IMR-90 (cell line): ENCODE data around the gene DSCAML1. TPM values are rescaled to one million over a fixed set of nuclear protein-coding genes. Genes with fewer than 3 reads are reported as not detected.

ENCODE experiments used
- ATAC-seq: fragments of 200-7000 bp; cut with Tn5 transposase; 2 replicates; pipeline ENCODE4 v1.9.1; 2020; ENCODE audit warnings: low read depth, mild to moderate bottlenecking, moderate library complexity
- BruUV-seq: library from RNA; stranded (reverse); fragments of 400-500 nt; replicated peaks from 2 replicates; lab custom pipeline; 2021; lab: Mats Ljungman, UMichigan
- CTCF ChIA-PET: fragments of 300-600 bp; formaldehyde crosslinking; extraction: SDS; loops from one replicate; lab custom pipeline; 2021; ENCODE audit warnings: antibody characterized with exemption; lab: Yijun Ruan, JAX
- POLR2A ChIA-PET: fragments of 300-600 bp; sonication (Branson Sonifier 250); formaldehyde crosslinking; loops from one replicate; lab custom pipeline; 2022; ENCODE audit warnings: antibody characterized with exemption; ENCODE audit not compliant: unreplicated experiment; lab: Charles Lee
- DNase-seq: peaks from one replicate; pipeline ENCODE4 v3.0.0; 2013
- H2AFZ ChIP-seq: replicated peaks from 2 replicates; pipeline ENCODE3; 2013; ENCODE audit warnings: low read length, mild to moderate bottlenecking; ENCODE audit not compliant: poor library complexity
- H2AK5ac ChIP-seq: 2 replicates; pipeline ENCODE4 v1.6.1; 2013; ENCODE audit warnings: low read depth, low read length, inconsistent platforms
- H2AK9ac ChIP-seq: replicated peaks from 2 replicates; pipeline ENCODE3; 2013; ENCODE audit warnings: mild to moderate bottlenecking, low read depth, low read length, moderate library complexity; ENCODE audit not compliant: poor library complexity
- H2BK120ac ChIP-seq: 2 replicates; pipeline ENCODE4 v1.6.1; 2013; ENCODE audit warnings: low read depth, low read length, inconsistent platforms
- H2BK15ac ChIP-seq: 3 replicates; pipeline ENCODE4 v1.6.1; 2013; ENCODE audit warnings: low read depth, low read length, inconsistent platforms
- H2BK20ac ChIP-seq: 2 replicates; pipeline ENCODE4 v1.6.1; 2013; ENCODE audit warnings: low read depth, mild to moderate bottlenecking, inconsistent platforms, low read length, moderate library complexity
- H2BK5ac ChIP-seq: 2 replicates; pipeline ENCODE4 v1.6.1; 2013; ENCODE audit warnings: mild to moderate bottlenecking, low read depth, low read length, inconsistent platforms; ENCODE audit not compliant: poor library complexity, severe bottlenecking
- H3K14ac ChIP-seq: replicated peaks from 2 replicates; pipeline ENCODE4 v1.6.1; 2013; ENCODE audit warnings: low read depth, low read length, inconsistent platforms
- H3K18ac ChIP-seq: 2 replicates; pipeline ENCODE4 v1.6.1; 2013; ENCODE audit warnings: low read depth, low read length, control low read depth
- H3K23ac ChIP-seq: 2 replicates; pipeline ENCODE4 v1.6.1; 2013; ENCODE audit warnings: low read depth, low read length, inconsistent platforms
- H3K27ac ChIP-seq: 2 replicates; pipeline ENCODE4 v1.5.1; 2013; ENCODE audit warnings: mild to moderate bottlenecking, control low read depth, low read length; ENCODE audit not compliant: insufficient read depth
- H3K27me3 ChIP-seq: 2 replicates; pipeline ENCODE4 v1.6.1; 2013; ENCODE audit warnings: low read length; ENCODE audit not compliant: control insufficient read depth, insufficient read depth
- H3K36me3 ChIP-seq: 2 replicates; pipeline ENCODE4 v1.6.1; 2013; ENCODE audit warnings: low read length, mixed read lengths; ENCODE audit not compliant: control insufficient read depth, insufficient read depth
- H3K4ac ChIP-seq: 2 replicates; pipeline ENCODE4 v1.6.1; 2013; ENCODE audit warnings: low read depth, low read length, inconsistent platforms
- H3K4me1 ChIP-seq: 2 replicates; pipeline ENCODE4 v1.6.1; 2013; ENCODE audit warnings: low read length, mixed read lengths; ENCODE audit not compliant: control insufficient read depth, insufficient read depth
- H3K4me2 ChIP-seq: 2 replicates; pipeline ENCODE4 v1.6.1; 2013; ENCODE audit warnings: low read depth, mild to moderate bottlenecking, control low read depth, low read length, moderate library complexity
- H3K4me3 ChIP-seq: 2 replicates; pipeline ENCODE4 v1.5.1; 2013; ENCODE audit warnings: low read depth, mild to moderate bottlenecking, control low read depth, low read length, moderate library complexity; ENCODE audit not compliant: insufficient read depth
- H3K56ac ChIP-seq: 2 replicates; pipeline ENCODE4 v1.6.1; 2013; ENCODE audit warnings: low read length, inconsistent platforms; ENCODE audit not compliant: insufficient read depth; ENCODE audit errors: extremely low read depth
- H3K79me1 ChIP-seq, 2 experiments: 2 replicates each; pipeline ENCODE4 v1.6.1; 2013; ENCODE audit warnings: low read length in 2 of 2, inconsistent platforms in 1 of 2, low read depth in 1 of 2
- H3K9ac ChIP-seq: 2 replicates; pipeline ENCODE4 v1.6.1; 2013; ENCODE audit warnings: low read depth, low read length, control low read depth
- H3K9me1 ChIP-seq: 2 replicates; pipeline ENCODE4 v1.6.1; 2013; ENCODE audit warnings: low read length, inconsistent platforms; ENCODE audit not compliant: insufficient read depth
- H3K9me3 ChIP-seq: 2 replicates; pipeline ENCODE4 v1.6.1; 2013; ENCODE audit warnings: low read length; ENCODE audit not compliant: control insufficient read depth, insufficient read depth
- H4K20me1 ChIP-seq: 2 replicates; pipeline ENCODE4 v1.6.1; 2013; ENCODE audit warnings: low read length, inconsistent platforms; ENCODE audit not compliant: insufficient read depth
- H4K5ac ChIP-seq: 2 replicates; pipeline ENCODE4 v1.6.1; 2013; ENCODE audit warnings: mild to moderate bottlenecking, low read depth, low read length, control low read depth
- H4K8ac ChIP-seq, 2 experiments: 2 replicates each; pipeline ENCODE4 v1.6.1; 2013; ENCODE audit warnings: low read depth in 2 of 2, low read length in 2 of 2, control low read depth in 1 of 2, inconsistent platforms in 1 of 2
- H4K91ac ChIP-seq: 2 replicates; pipeline ENCODE4 v1.6.1; 2013; ENCODE audit warnings: low read depth, low read length, inconsistent platforms; ENCODE audit not compliant: insufficient read depth
- BHLHE40 ChIP-seq: fragments of 150-350 bp; IDR thresholded peaks from 2 replicates; pipeline ENCODE4 v1.6.1; 2016; ENCODE audit warnings: mild to moderate bottlenecking, low read depth, low read length
- CEBPB ChIP-seq: IDR thresholded peaks from 2 replicates; pipeline ENCODE4 v1.6.1; 2012; ENCODE audit warnings: low read depth, low read length, improper control_type of control experiment
- CHD1 ChIP-seq: IDR thresholded peaks from 2 replicates; pipeline ENCODE4 v1.6.1; 2012; ENCODE audit warnings: low read depth, low read length, improper control_type of control experiment
- FOS ChIP-seq: fragments of 150-350 bp; IDR thresholded peaks from 2 replicates; pipeline ENCODE4 v1.6.1; 2016; ENCODE audit warnings: low read depth, low read length
- MAFK ChIP-seq: IDR thresholded peaks from 2 replicates; pipeline ENCODE4 v1.6.1; 2012; ENCODE audit warnings: low read depth, low read length, improper control_type of control experiment
- MAZ ChIP-seq: IDR thresholded peaks from 2 replicates; pipeline ENCODE4 v1.6.1; 2012; ENCODE audit warnings: low read depth, mild to moderate bottlenecking, low read length, improper control_type of control experiment, moderate library complexity, borderline replicate concordance
- MXI1 ChIP-seq: IDR thresholded peaks from 2 replicates; pipeline ENCODE4 v1.6.1; 2012; ENCODE audit warnings: low read depth, mild to moderate bottlenecking, low read length, moderate library complexity, borderline replicate concordance
- NFE2L2 ChIP-seq: fragments of 150-350 bp; IDR thresholded peaks from 2 replicates; pipeline ENCODE4 v1.6.1; 2016; ENCODE audit warnings: low read depth, mild to moderate bottlenecking, low read length
- POLR2A ChIP-seq: IDR thresholded peaks from 2 replicates; pipeline ENCODE4 v1.6.1; 2012; ENCODE audit warnings: mild to moderate bottlenecking, low read depth, low read length
- RAD21 ChIP-seq: IDR thresholded peaks from 2 replicates; pipeline ENCODE4 v1.6.1; 2012; ENCODE audit warnings: low read length, improper control_type of control experiment
- RCOR1 ChIP-seq: IDR thresholded peaks from 2 replicates; pipeline ENCODE4 v1.6.1; 2012; ENCODE audit warnings: mild to moderate bottlenecking, low read length, improper control_type of control experiment; ENCODE audit not compliant: insufficient replicate concordance
- RFX5 ChIP-seq: IDR thresholded peaks from 2 replicates; pipeline ENCODE4 v1.8.0; 2012; ENCODE audit warnings: low read depth, mild to moderate bottlenecking, low read length, moderate library complexity
- SMC3 ChIP-seq: fragments of 150-350 bp; IDR thresholded peaks from 2 replicates; pipeline ENCODE4 v1.6.1; 2016; ENCODE audit warnings: low read depth, mild to moderate bottlenecking, antibody characterized with exemption, low read length, moderate library complexity
- WGBS, 2 experiments: methylation state at CpG; one replicate each; pipeline versions ENCODE4 v1.1.5 to v1.1.7; 2013; ENCODE audit warnings: missing lambda C conversion rate in 2 of 2; ENCODE audit not compliant: insufficient read length in 1 of 2; ENCODE audit errors: extremely low coverage in 2 of 2; 5-methylcytosine and 5-hydroxymethylcytosine counted together
- dilution Hi-C: fragments of 300-500 bp; cut with HindIII; formaldehyde crosslinking; loops from one replicate; pipeline ENCODE4 v1.14.3; 2018; ENCODE audit warnings: low sequenced_read_pairs; ENCODE audit not compliant: unreplicated experiment
- in situ Hi-C: fragments of 300-500 bp; cut with MboI; formaldehyde crosslinking; loops from 3 replicates; pipeline ENCODE4 v1.14.3; 2019; ENCODE audit warnings: low sequenced_read_pairs, inconsistent platforms, mixed read lengths
- intact Hi-C: fragments of 100-400 bp; cut with micrococcal nuclease; formaldehyde crosslinking; loops from 2 replicates; pipeline ENCODE4 v1.10.0; 2022
- polyA plus RNA-seq, 3 experiments: library from polyadenylated mRNA; depleted of rRNA; stranded (reverse); fragments of >200 nt; gene quantifications; 2 replicates each; pipeline ENCODE4 v1.2.3, GENCODE V29; 2012; ENCODE audit warnings: low replicate concordance in 1 of 3
- total RNA-seq: library from RNA; depleted of rRNA; stranded (reverse); fragments of >200 nt; gene quantifications from 2 replicates; pipeline ENCODE4 v1.2.3, GENCODE V29; 2012
- TF ChIP-seq, protein P1 (sequence below): fragments of 150-350 bp; IDR thresholded peaks from 2 replicates; pipeline ENCODE4 v1.6.1; 2016; ENCODE audit warnings: low read depth, mild to moderate bottlenecking, low read length, moderate library complexity, borderline replicate concordance
- TF ChIP-seq, protein P2 (sequence below): fragments of 150-350 bp; IDR thresholded peaks from 2 replicates; pipeline ENCODE4 v1.6.1; 2017; ENCODE audit warnings: mild to moderate bottlenecking, antibody characterized with exemption, low read length, low read depth
- TF ChIP-seq, protein P3 (sequence below): conservative IDR thresholded peaks from 2 replicates; pipeline ENCODE4 v1.5.1; 2012; ENCODE audit warnings: mild to moderate bottlenecking, low read depth, low read length, improper control_type of control experiment

DSCAML1 gene
- total and polyA plus RNA-seq, 2 of the 4 experiments (the other 2 are of a cell fraction), result not detected

DNA sequence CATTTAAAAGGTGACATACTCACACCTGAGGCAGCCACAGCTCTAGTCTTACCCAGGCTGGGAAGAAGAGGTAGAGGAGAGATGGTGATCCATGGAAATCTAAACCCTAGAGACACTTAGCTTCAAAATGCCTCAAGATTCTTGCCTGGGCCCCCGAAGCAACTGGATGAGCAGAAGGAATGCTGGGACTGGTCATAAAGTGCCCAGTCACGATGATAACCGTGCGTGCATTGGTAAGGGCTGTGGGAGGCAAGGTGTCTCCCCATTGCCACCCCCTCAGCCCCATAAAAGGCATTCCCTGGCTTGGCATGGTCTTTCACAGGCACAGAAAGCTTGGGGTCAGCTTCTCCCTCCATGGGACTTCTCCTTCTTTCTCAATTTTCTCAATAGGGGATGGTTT is 144.5 kb downstream of the DSCAML1 start:
- H3K23ac ChIP-seq, result no peak overlapping the region
- H3K4me2 ChIP-seq, result no peak overlapping the region
- no peak overlapping the region for H2BK15ac ChIP-seq
- no peak overlapping the region for H2AK9ac ChIP-seq
- no peak overlapping the region for H3K4me3 ChIP-seq
- intact Hi-C loops (no loop called here), in situ Hi-C loops (no loop called here), dilution Hi-C loops (no loop called here)
- H2BK120ac ChIP-seq, result no peak overlapping the region
- ATAC-seq (no peak), DNase-seq (no peak)
- BruUV-seq, result no TSS peak
- no peaks in the 10 kb centered on the region for H3K4me1 ChIP-seq
- TF ChIP-seq RAD21 (no peak), POLR2A (no peak), MAZ (no peak), CEBPB (no peak), FOS (no peak), MAFK (no peak), RFX5 (no peak), NFE2L2 (no peak), RCOR1 (no peak), BHLHE40 (no peak), MXI1 (no peak), SMC3 (no peak), CHD1 (no peak)
- TF ChIP-seq, protein P1, sequence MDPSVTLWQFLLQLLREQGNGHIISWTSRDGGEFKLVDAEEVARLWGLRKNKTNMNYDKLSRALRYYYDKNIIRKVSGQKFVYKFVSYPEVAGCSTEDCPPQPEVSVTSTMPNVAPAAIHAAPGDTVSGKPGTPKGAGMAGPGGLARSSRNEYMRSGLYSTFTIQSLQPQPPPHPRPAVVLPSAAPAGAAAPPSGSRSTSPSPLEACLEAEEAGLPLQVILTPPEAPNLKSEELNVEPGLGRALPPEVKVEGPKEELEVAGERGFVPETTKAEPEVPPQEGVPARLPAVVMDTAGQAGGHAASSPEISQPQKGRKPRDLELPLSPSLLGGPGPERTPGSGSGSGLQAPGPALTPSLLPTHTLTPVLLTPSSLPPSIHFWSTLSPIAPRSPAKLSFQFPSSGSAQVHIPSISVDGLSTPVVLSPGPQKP, result no peak
- TF ChIP-seq, protein P2, sequence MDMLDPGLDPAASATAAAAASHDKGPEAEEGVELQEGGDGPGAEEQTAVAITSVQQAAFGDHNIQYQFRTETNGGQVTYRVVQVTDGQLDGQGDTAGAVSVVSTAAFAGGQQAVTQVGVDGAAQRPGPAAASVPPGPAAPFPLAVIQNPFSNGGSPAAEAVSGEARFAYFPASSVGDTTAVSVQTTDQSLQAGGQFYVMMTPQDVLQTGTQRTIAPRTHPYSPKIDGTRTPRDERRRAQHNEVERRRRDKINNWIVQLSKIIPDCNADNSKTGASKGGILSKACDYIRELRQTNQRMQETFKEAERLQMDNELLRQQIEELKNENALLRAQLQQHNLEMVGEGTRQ, result no peak
- TF ChIP-seq, protein P3, sequence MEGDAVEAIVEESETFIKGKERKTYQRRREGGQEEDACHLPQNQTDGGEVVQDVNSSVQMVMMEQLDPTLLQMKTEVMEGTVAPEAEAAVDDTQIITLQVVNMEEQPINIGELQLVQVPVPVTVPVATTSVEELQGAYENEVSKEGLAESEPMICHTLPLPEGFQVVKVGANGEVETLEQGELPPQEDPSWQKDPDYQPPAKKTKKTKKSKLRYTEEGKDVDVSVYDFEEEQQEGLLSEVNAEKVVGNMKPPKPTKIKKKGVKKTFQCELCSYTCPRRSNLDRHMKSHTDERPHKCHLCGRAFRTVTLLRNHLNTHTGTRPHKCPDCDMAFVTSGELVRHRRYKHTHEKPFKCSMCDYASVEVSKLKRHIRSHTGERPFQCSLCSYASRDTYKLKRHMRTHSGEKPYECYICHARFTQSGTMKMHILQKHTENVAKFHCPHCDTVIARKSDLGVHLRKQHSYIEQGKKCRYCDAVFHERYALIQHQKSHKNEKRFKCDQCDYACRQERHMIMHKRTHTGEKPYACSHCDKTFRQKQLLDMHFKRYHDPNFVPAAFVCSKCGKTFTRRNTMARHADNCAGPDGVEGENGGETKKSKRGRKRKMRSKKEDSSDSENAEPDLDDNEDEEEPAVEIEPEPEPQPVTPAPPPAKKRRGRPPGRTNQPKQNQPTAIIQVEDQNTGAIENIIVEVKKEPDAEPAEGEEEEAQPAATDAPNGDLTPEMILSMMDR, result no peak
- no peak overlapping the region for H3K14ac ChIP-seq
- no peaks in the 10 kb centered on the region for H3K9me1 ChIP-seq
- no peak overlapping the region for H3K4ac ChIP-seq
- no peak overlapping the region for H3K27ac ChIP-seq
- H2BK5ac ChIP-seq, result no peak overlapping the region
- H4K8ac ChIP-seq, result no peak overlapping the region
- H4K20me1 ChIP-seq, result no peaks in the 10 kb centered on the region
- H3K56ac ChIP-seq, result no peak overlapping the region
- H3K79me1 ChIP-seq, result no peaks in the 10 kb centered on the region
- ChIA-PET POLR2A (no interaction called here), CTCF (no interaction called here)
- no peaks in the 10 kb centered on the region for H3K9me3 ChIP-seq
- no peak overlapping the region for H3K18ac ChIP-seq
- peak overlapping the region; percentile 63 for H2AFZ ChIP-seq
- H4K91ac ChIP-seq, result no peak overlapping the region
- WGBS, 2 experiments, result no CpG with 5 or more reads among the region's 4 CpGs
- H2AK5ac ChIP-seq, result no peak overlapping the region
- peaks cover 5% of the 10 kb centered on the region for H3K27me3 ChIP-seq
- H3K9ac ChIP-seq, result no peak overlapping the region
- no peak overlapping the region for H4K5ac ChIP-seq
- H2BK20ac ChIP-seq, result no peak overlapping the region
- no peaks in the 10 kb centered on the region for H3K36me3 ChIP-seq
